HG03469 (cell line): ENCODE measurements around the gene CORO2A.
"Not testable (repeated sequence)": the region's sequence is repeated elsewhere in the genome, so short reads cannot be mapped to it uniquely, and the experiment has no call there.

ENCODE experiments used
- ATAC-seq: cut with Tn5 transposase; IDR thresholded peaks from one replicate; pipeline ENCODE4 v1.9.1; 2021; ENCODE audit warnings: mild to moderate bottlenecking, moderate library complexity, moderate number of reproducible peaks; ENCODE audit not compliant: unreplicated experiment

Gene CORO2A

GRCh38 chr9:98174502-98174918 lies 17.9 kb downstream of the CORO2A start:
- not testable (repeated sequence) for ATAC-seq

DNA sequence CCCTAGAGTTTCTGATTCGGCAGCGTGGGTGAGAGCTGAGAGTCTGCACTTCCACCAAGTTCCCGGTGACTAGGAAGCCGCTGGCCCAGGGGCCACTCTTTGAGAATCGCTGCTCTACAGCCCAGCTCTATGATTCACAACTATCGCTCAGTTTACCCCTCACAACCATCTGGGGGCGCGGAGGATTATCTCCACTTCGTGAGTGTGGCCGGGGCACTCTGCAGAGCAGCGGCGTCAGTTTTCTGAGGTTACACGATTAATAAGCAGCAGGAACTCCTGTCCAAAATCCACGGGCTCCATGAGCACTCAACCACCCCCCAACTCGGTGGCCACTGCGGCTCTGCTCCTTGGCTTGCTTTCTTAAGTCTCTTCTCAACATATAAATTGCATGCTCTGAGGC lies 19.3 kb downstream of the CORO2A start:
- ATAC-seq: no peak

DNA sequence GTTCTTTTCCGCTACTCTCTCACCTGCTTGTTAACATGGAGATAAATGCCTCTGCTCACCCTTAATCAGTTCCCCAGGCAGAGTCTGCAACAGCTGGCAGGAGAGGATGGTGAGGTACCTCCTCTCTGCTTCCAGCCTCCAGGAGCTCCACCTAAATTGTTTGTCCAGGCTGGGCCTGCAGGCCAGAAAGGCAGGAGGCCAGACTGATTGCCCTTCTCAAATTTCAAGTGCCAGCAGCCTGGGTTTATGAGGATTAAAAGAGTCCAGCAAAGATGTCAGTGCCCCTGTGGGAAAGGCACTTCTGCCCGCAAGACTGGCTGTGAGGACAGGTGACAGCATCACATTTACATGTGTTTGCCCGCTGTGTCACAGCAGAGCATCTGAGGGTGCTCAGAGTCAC lies 19.8 kb downstream of the CORO2A start:
- ATAC-seq: no peak

GRCh38 chr9:98171176-98171925 lies 21.1 kb downstream of the CORO2A start:
- no peak for ATAC-seq

GRCh38 chr9:98168941-98169488 lies 23.4 kb downstream of the CORO2A start:
- peak; percentile 93 for ATAC-seq

GRCh38 chr9:98168153-98168780 lies 24.2 kb downstream of the CORO2A start:
- peak; percentile 1 for ATAC-seq

DNA sequence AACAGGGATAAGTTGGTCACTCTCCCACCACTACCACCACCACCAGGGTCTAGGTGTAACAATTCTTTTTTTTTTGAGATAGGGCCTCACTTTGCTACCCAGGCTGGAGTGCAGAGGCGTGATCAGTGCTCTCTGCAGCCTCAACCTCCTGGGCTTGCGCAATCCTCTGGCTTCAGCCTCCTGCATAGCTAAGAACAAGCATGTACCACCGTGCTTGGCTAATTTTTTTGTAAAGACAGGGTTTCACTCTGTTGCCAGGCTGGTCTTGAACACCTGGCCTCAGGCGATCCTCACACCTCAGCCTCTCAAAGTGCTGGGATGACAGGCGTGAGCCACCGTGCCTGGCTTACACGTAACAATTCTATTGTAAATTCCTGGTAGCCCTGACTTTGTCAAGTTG lies 27.5 kb downstream of the CORO2A start:
- ATAC-seq: no peak

DNA sequence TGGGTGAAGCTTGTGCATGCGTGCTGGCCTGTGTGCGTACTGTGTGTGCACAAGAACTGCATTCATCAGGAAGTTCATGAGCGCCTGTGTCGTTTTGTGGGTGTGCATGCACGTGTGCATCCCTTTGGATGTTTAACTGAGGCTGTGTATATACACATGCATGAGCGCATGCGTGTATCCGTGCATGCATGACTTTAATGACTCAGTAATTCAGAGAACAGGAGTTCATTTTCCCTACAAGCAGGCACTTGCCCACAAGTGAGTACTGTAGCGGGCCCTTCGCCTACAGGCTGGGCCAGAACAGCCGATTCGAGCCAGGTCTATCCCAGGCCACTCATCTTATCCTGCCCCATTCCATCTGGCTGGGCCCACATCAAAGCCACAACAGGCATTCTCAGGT lies 29.8 kb downstream of the CORO2A start:
- ATAC-seq: no peak

- no peak for ATAC-seq
Observed at GRCh38 chr9:98161851-98162250, 30.6 kb downstream of the CORO2A start.

DNA sequence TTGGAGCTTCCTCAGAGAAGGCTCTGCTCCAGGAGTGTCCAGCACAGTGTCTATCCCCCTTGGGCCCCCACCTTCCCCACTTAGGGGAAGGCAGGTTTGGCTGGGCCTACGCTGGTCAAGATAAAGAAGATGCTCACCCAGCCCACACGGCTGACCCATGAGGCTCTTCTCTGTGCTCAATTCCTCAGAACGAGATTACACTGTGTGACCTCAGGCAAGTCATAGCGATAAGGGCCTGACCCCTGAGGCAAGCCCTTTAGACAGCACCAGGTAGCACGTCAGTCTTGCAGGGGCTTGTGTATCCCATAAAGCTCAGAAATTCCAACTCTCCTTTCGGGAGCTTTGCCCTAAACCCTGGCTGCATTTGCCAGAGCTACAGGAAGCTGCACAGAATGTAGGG lies 32.6 kb downstream of the CORO2A start:
- ATAC-seq: no peak

DNA sequence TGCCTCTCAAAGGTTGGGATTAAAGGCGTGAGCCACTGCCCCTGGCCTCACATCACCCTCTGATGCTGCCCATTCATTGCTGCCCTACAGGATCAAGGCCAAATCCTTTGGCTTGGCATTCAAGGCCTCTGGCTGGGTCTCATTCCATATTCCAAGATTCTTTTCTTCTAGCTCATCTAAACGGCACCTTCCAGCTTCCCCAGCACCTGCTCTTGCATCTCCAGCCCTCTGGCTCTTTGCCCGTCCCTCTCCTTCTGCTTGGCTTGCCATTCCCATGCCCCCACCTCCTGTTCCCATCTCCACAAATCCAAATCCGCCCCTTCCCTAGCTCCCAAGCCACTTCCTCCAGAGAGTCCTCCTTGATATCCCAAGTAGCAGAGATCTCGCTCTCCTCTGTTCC lies 33.1 kb downstream of the CORO2A start:
- no peak for ATAC-seq

DNA sequence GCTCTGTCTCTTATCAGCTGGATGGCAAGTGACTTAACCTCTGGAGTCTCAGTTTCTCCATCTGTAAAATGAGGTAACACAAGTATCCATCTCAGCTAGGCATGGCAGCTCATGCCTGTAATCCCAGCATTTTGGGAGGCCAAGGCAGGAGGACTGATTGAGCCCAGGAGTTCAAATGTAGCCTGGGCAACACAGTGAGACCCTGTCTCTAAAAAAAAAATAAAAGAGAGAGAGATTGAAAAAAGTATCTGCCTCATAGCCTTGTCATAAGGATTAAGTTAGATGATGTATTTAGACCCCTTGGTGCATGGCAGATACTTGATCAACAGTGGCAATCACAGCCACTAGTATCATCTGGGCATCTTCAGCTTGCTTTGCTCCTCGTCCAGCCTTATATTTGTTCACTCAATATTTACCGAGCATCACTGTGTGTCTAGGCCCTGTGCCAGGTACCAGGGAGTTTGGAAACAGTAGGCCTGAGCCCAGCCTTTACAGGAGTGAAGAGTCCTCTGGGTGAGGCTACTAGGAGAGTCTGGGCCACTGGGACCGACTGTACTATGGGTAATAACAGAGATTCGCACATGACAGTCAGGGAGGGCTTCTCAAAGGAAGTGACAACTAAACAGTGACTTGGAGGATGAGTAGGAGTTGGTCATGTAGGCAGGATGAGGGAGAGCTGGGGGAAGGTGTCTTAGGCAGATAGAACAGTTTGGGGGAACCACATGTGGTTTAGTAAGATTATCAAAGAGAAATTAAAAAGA lies 34.2 kb downstream of the CORO2A start:
- ATAC-seq: no peak

- no peak for ATAC-seq
Observed at GRCh38 chr9:98157372-98157771, 35.1 kb downstream of the CORO2A start.

DNA sequence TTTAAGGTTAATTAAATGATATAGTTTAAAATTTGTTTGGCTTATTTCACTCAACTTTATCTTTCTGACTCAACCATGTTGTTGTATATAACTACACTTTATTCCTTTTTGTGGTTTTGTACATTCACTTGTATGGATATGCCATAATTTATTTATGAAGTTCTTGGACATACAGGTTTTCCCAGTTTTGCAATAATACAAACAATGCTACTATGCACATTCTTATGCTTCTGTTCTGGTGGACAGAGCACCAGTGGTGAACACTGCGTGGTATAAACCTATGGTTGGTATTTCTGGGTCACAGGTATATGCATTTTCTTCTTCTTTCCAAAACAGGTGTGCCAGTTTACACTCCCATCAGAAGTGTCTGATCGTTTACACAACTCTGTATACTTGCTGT lies 37.8 kb downstream of the CORO2A start:
- no peak for ATAC-seq

- ATAC-seq: no peak
Observed at GRCh38 chr9:98152526-98152925, 39.9 kb downstream of the CORO2A start.

GRCh38 chr9:98150721-98151120 lies 41.7 kb downstream of the CORO2A start:
- ATAC-seq: no peak

- ATAC-seq: no peak
Observed at GRCh38 chr9:98150164-98150563, 42.3 kb downstream of the CORO2A start.

GRCh38 chr9:98149422-98149821 lies 43.0 kb downstream of the CORO2A start:
- no peak for ATAC-seq

DNA sequence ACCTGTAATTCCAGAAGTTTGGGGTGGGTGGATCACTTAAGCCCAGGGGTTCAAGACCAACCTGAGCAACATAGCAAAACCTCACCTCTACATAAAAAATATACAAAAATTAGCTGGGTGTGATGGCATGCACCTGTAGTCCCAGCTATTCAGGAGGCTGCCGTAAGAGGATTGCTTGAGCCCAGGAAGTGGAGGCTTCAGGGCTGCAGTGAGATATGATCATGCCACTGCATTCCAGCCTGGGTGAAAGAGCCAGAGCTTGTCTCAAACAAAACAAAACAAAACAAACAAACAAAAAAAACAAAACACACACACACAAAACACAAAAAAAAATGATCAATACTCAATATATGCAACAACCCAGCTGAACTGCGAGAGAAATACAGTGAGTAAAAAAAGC lies 44.0 kb downstream of the CORO2A start:
- ATAC-seq: no peak

DNA sequence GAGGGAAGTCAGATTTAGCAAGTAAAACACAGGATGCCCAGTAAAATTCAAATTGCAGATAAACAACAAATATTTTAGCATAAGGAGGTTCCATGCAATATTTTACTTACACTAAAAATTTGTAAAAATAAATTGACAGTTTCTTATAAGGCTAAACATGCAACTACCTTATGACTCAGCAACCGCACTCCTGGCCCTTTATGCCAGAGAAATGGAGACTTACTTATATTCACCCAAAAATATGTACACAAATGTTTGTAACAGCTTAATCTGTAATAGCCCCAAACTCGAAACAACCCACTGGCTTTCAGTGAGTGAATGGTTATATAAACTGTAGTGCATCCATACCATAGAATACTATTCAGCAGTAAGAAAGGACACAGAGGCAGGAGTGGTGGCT lies 44.9 kb downstream of the CORO2A start:
- no peak for ATAC-seq

DNA sequence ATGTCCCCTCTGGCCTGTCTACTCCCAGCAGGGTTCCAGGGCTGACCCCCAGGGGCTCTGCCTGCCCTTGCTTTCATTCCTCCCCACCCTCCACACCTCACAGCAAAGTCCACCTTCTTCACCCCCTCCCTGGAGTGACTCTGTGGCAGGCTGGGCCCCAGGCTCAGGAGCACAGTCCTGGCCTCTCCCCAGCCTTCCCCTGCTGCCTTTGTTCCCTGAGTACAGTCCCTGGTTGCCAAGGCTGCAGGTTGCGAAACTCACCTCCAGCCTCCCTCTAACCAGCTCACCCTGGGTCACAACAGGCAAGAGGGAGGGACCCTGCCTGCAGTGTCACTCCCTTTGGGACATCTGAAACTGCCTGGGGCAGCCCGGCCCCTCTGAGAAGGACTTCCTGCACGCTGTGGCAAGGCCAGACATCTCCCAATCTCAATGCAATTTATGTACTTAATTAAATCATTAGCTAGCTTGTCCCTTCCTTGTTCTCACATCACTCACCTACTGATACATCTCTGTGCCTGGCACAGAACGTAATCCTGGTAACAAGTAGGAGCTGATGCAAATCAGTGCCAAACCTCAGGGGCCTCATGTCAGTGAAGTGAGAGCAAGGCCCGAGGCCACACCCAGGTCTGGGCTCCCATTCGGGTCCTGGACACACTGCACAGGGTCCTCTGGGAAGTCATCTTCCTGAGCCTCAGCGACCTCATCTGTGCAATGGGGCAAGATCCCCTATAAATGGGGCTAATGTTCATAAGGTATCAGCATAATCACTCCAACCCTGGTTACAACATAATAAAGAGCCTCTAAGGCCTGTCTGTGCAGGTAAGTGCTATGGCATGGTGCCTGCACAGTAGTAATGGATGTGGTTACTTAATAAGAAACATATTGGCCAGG lies 46.1 kb downstream of the CORO2A start:
- ATAC-seq: no peak
